NCI-H2081 treated with DMSO at 0.1 percent for 48 hours (cell line): ENCODE measurements around the gene CACNA1G.

Experiments used
- DNase-seq: peaks from one replicate; lab custom pipeline; 2025; lab: John Stamatoyannopoulos, UW

The CACNA1G gene

GRCh38 chr17:50560185-50560824 is at the start of gene CACNA1G:
CACNA1G (plus strand) TSS chr17:50560715; CDS start chr17:50561460, 745 bp downstream.
- no peak for DNase-seq

- no peak for DNase-seq
These were observed 49.5 kb upstream of the CACNA1G start for GRCh38 chr17:50511058-50511457.

- DNase-seq = no peak
These were observed 47.0 kb upstream of the CACNA1G start for GRCh38 chr17:50513495-50513894.

GRCh38 chr17:50514388-50514787 is 46.1 kb upstream of the CACNA1G start:
- DNase-seq = no peak

- no peak for DNase-seq
These were observed 45.4 kb upstream of the CACNA1G start for GRCh38 chr17:50514936-50515702.

- no peak for DNase-seq
These were observed 43.5 kb upstream of the CACNA1G start for GRCh38 chr17:50517011-50517410.

GRCh38 chr17:50517504-50518383 is 42.8 kb upstream of the CACNA1G start:
- no peak for DNase-seq

- DNase-seq = no peak
These were observed 42.0 kb upstream of the CACNA1G start for GRCh38 chr17:50518384-50519023.

GRCh38 chr17:50519141-50519834 is 41.2 kb upstream of the CACNA1G start:
- DNase-seq = no peak

GRCh38 chr17:50520483-50520882 is 40.0 kb upstream of the CACNA1G start:
- DNase-seq = no peak

- no peak for DNase-seq
These were observed 39.0 kb upstream of the CACNA1G start for GRCh38 chr17:50521514-50521913.

GRCh38 chr17:50522766-50523165 is 37.7 kb upstream of the CACNA1G start:
- DNase-seq = no peak

GRCh38 chr17:50523208-50523607 is 37.3 kb upstream of the CACNA1G start:
- no peak for DNase-seq

- DNase-seq = no peak
These were observed 35.7 kb upstream of the CACNA1G start for GRCh38 chr17:50524838-50525237.

GRCh38 chr17:50527155-50527762 is 33.3 kb upstream of the CACNA1G start:
- no peak for DNase-seq

GRCh38 chr17:50527949-50528474 is 32.5 kb upstream of the CACNA1G start:
- no peak for DNase-seq

- DNase-seq = no peak
These were observed 30.7 kb upstream of the CACNA1G start for GRCh38 chr17:50529849-50530248.

- DNase-seq = no peak
These were observed 29.0 kb upstream of the CACNA1G start for GRCh38 chr17:50531428-50532025.

- no peak for DNase-seq
These were observed 28.0 kb upstream of the CACNA1G start, which contains the start of gene EPN3 for GRCh38 chr17:50532452-50533024. EPN3 (plus strand) TSS chr17:50532735; CDS start chr17:50536557, 3,822 bp downstream.

GRCh38 chr17:50533185-50533584 is 27.3 kb upstream of the CACNA1G start:
- DNase-seq = no peak
